Stimulated activated CD8-positive, alpha-beta memory T cell treated with anti-CD3 and anti-CD28 coated beads, Interleukin-4, amount 100 ng/mL, for 4 hours (primary cell): ENCODE data around the gene INTS2.
A peak's percentile ranks its signal among the peaks of the same experiment; 100 is the strongest.
"Not testable (repeated sequence)": the region's sequence is repeated elsewhere in the genome, so short reads cannot be mapped to it uniquely, and the experiment has no call there.

Experiments
- DNase-seq, 2 donors: peaks; one replicate each; pipeline ENCODE4 v3.0.0-alpha.2; 2020; ENCODE audit warnings: low read depth in 2 of 2, low spot score in 1 of 2

The INTS2 gene

GRCh38 chr17:61848896-61849295 lies 78.9 kb downstream of the INTS2 start:
- DNase-seq, result no peak

DNA sequence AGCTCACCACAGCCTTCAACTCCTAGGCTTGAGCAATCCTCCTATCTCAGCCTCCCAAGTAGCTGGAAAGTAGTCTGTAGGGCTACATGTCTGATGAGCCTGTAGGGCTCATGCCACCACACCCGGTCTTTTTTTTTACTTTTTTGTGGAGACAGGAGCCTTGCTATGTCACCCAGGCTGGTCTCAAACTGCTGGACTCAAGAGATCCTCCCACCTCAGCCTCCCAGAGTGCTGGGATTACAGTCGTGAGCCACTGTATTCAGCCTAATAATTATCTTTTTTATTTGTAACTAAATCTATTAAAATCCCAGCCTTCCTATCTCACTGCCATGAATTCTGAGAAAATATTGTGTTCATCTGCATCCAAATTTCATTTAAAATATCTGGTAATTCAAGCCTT lies 79.5 kb downstream of the INTS2 start:
- DNase-seq, result no peak

DNA sequence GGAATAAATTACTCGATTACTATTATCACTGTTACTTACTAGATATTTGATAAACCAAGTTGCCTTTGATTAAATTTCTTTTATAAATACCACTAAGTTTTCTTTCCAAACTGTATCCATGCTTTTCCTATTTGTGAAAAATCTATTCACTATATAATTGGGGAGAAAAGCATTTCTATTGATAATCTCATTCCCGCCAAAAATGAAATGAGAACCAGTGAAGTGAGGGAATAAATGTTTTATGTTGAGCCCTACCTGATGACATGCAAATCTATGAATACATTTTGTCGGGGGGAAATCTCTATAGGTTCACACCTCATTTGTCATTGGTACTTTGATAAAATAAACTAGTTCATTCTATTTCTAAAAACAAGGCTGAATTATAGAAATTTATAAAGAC lies 80.1 kb downstream of the INTS2 start:
- no peak for DNase-seq

DNA sequence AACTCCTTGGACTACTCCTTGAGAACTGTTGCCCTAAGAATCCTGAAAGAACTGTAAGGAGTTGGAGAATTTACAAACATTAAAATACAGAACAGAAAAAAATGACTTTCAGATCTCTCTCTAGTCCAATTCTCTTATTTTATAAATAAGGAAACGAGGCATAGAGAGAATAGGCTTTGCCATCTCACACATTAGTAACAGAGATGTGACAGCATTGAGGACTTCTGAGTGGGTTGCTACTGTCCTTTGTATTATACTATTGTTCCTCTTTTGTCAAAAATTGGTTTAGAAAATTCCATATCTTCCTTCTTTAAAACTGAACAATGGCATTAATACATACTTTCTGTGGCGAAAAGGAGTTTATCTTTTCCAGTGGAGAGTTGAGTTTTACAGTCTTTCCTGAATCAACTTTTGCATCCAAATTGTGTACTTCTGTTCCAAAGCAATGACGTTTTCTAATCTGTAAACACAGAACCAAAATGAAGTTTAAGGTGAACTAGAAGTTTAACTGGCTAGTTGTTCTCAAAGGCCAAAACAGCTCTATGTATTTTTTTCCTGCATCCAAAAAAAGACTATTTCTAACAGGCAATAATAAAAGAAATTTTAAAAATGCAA lies 80.9 kb downstream of the INTS2 start:
- no peak for DNase-seq

- no peak for DNase-seq
Observed at GRCh38 chr17:61846088-61846487, 81.7 kb downstream of the INTS2 start.

DNA sequence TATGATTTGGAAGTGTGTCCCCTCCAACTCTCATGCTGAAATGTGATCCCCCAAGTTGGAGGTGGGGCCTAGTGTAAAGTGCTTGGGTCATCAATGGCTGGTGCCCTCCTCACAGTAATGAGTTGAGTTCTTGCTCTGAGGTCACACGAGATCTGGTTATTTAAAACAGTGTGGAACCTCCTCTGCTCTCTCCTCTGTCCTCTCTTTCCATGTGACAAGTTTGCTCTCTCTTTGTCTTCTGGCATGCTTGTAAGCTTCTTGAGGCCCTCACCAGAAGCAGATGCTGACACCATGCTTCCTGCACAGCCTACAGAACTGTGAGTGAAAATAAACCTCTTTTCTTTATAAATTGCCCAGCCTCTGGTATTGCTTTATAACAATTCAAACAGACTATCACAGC lies 84.3 kb downstream of the INTS2 start:
- no peak for DNase-seq

GRCh38 chr17:61842899-61843298 lies 84.9 kb downstream of the INTS2 start:
- DNase-seq, result no peak

- no peak for DNase-seq
Observed at GRCh38 chr17:61839300-61839786, 88.4 kb downstream of the INTS2 start.

DNA sequence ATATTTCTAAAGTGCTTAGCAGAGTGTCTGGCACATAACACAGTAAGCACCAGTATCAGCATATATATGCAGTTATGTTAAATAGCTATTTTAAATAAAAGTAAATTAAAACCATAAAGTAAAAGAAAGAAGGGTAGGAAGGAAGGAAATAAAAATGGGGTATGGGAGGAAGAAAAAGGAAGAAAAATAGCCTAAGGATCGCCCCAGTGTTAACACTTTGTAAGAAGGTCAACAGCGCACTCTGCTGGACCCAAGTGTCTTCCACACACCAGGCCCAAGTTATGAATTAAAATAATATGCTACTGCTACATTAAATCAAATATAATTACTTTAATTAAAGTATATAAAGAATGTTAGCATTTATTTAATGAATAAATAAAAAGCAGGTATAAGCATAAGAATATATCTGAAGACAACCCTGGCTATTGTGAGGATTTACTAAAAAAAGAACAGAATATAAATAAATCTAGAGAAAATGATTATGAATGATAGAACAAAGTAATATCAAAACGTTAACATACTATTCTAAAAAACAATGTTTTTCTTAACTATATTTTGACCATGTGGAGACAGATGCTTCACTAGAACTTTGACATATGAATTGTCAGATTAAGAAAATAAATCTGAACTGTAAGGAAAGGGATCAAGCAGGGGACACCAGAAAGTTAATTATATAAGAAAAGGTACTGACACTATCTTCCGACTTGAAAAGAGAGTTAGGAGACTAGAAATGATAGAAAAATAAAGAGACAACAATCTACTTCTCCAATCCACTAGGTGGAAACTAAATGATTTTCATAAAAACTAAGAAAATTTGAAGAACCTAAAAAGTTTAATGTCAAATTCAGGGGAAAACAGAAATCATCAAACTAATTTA lies 90.4 kb downstream of the INTS2 start:
- DNase-seq, result peak in 1 of 2 donors; percentile 9

GRCh38 chr17:61836266-61837174 lies 91.3 kb downstream of the INTS2 start:
- DNase-seq, result no peak

GRCh38 chr17:61835606-61836005 lies 92.2 kb downstream of the INTS2 start:
- DNase-seq, result no peak

DNA sequence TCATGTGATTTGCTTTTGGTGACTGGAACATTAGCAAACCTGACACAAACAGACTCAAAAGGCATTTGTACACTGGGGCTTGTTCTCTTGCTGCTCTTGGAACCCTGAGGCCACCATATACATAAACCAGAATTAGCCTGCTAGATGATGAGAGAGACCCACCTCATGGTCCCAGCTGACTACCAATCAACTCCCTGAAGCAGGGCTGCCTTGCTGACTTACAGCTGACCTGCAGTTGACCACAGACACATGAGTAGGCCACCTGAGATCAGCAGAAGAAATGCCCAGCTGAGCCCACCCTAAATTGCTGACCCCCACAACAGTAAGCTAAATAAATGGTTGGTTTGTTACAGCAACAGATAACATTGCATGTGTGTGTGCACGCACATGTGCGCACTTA lies 93.2 kb downstream of the INTS2 start:
- no peak for DNase-seq

DNA sequence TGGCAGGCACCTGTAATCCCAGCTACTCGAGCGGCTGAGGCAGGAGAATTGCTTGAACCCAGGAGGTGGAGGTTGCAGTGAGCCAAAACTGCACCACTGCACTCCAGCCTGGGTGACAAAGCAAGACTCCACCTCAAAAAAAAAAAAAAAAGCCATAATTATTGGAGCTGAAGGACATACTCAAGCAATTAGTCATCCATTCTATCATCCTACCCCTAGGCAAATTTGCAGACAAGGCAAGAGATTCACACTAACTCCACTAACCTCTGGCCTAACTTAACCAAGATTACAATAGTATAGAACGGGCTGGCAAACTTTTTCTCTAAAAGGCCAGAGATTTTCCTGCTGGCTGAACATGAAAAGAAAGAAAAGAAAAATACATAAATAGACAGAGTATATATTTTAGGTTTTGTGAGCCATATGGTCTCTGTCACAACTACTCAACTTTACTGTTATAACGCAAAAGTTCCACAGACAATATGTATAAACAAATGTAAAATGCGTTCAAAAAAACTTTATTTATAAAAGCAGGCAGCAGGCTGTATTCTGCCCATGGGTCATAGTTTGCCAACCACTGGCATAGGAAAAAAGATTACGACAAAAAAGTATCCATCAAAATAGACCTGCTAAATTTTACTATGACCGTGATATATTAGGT lies 94.1 kb downstream of the INTS2 start:
- no peak for DNase-seq

GRCh38 chr17:61832463-61832862 lies 95.3 kb downstream of the INTS2 start:
- DNase-seq, result no peak

GRCh38 chr17:61831099-61831498 lies 96.7 kb downstream of the INTS2 start:
- DNase-seq, result no peak

GRCh38 chr17:61828694-61829093 lies 99.1 kb downstream of the INTS2 start:
- DNase-seq, result no peak

DNA sequence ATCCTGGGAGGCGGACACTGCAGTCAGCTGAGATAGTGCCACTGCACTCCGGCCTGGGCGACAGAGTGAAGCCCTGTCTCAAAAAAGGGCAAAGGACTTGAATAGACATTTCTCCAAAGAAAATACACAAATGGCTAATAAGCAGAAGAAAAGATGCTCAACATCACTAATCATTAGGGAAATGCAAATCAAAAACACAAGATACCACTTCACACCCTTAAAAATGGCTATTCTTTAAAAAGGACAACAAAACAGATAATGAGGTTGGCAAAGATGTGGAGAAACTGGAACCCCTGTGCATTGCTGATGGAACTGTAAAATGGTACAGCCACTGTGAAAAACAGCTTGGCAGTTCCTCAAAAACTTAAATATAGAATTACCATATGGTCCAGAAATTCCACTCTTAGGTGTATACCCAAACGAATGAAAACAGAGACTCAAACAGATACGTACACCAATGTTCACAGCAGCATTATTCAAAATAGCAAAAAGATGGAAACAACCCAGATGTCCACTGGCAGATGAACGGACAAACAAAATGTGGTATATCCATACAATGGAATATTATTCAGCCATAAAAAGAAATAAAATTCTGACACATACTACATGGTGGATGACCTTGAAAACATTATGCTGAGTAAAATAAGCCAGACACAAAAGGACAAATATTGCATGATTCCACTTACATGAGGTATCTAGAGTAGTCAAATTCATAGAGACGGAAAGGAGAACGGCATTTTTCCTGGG lies 100.0 kb downstream of the INTS2 start:
- no peak for DNase-seq

- not testable (repeated sequence) for DNase-seq
Observed at GRCh38 chr17:61826866-61827265, 100.9 kb downstream of the INTS2 start.

GRCh38 chr17:61826198-61826597 lies 101.6 kb downstream of the INTS2 start:
- not testable (repeated sequence) for DNase-seq

- no peak for DNase-seq
Observed at GRCh38 chr17:61825448-61826137, 102.2 kb downstream of the INTS2 start.
